NCI-H2196 (cell line): ENCODE data around the gene NEU1.
"Not testable (repeated sequence)": the region's sequence is repeated elsewhere in the genome, so short reads cannot be mapped to it uniquely, and the experiment has no call there.

ENCODE experiments used
- DNase-seq: peaks from one replicate; lab custom pipeline; 2025; ENCODE audit not compliant: unreplicated experiment; lab: John Stamatoyannopoulos, UW

The NEU1 gene

DNA sequence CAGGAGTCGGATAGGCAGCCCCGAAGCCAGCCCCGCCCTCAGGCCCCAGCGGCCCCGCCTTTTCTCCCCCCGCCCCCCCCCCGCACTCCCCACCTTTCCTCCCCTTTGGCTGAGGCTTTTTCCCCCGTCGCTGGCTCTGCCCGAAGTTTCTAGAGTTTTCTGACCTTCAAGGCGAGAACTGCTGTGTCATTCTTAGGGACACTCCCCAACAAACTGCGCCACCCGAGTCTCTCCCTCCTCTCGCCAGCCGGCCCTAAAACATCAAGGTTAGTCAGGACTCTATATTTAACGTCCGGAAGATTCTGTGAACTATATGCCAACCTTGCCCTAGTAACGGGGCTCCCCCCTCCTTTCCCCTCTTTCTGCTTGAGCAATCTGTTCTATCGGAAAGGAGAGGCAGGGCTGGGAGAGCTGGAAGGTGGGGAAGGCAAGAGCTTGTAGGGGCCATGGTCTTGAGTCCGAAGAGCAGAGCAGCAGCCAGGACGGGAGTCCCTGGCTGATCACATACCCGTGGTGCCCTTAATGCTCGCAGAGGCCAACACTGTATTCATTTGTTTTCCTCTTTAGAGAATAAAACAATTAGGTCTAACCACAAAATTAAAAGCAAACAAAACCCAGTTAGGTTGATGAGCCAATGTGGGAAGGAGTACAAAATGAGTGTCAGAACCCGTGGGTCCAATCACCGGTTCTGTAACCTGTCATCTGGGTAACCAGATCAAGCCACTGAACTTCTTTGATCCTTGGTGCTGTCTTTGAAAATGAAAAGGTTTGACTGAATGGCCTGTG, 40.4 kb downstream of the NEU1 start:
- DNase-seq: peak; percentile 66

DNA sequence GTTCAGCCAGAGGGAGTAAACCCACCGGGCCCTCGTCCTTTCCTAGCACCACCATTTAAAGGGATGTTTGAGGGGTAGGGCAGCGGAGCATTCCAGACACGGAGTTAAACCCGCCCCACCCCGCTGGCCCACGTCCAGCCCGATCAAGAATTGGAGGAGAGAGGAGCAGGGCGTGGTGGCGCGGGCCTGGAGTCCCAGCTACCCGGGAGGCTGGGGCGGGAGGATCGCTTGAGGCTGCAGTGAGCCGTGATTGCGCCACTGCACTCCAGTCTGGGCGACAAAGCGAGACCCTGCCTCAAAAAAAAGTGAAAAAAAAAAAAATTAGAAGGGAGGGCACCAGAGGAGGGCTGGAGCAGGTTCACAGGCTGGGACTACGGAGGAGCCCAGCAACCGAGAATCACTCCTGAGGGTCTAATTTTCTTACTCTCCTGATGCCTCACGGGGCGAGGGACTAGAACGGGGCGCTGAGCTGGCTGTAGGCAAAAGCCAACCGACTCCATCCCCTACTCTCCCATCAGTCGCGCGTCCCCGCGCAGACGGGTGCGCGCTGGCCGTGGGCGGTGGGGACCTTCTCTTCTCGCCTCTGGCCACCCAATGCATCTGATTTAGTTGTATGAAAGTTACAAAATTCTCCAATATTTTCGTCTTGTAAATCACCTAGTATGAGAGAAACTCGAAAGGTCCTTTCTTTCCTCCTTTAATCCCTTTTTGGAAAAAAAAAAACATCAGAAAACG, 41.2 kb downstream of the NEU1 start:
- peak; percentile 66 for DNase-seq

DNA sequence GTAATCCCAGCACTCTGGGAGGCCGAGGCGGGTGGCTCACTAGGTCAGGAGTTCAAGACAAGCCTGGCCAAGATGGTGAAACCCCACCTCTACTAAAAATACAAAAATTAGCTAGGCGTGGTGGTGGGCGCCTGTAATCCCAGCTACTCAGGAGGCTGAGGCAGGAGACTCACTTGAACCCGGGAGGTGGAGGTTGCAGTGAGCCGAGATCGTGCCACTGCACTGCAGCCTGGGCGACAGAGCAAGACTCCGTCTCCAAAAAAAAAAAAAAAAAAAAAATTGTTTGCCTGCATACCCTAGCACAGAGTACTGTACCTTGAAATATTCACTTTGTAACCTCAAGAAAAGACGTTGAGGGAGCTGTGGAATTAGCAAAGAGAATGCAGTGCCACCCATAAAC, 42.2 kb downstream of the NEU1 start:
- DNase-seq: not testable (repeated sequence)

DNA sequence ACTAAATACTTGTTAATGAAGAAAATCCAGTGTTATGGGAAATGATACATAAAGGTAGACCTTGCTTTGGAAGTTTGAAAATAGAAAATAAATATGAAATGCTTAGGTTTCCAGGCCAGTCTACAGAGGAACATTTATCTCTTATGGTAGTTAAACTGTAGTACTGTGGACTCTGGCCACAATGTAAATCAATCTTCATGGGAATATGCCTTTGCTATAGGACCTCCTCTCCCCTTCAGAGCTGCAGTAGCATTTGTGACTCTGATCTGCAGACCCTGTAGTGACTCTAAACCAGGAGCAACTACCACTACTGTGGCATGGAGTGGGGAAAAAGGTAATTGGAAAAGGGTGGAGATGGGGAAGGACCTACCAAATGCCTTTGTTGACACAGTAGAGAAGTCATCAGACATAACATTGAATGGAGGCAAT, 42.7 kb downstream of the NEU1 start:
- no peak for DNase-seq

DNA sequence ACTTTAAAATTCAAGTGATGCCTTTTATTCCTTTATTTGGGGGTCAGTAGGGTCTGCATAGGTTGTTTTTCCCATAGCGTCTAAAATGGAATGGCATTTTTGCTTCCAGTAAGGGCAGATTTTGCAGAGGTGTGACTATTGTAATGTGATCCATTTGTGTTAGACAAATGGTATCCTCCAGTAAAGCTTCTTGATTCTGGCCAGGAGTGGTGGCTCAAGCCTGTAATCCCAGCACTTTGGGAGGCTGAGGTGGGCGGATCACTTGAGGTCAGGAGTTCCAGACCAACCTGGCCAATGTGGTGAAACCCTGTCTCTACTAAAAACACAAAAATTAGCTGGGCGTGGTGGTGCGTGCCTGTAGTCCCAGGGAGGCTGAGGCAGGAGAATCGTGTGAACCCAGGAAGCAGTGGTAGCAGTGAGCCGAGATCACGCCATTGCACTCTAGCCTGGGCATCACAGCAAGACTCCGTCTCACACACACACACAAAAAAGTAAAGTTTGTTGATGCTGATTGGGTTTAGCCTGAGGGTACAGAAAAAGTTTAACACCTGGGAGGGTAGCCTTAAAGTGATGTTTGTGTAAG, 44.6 kb downstream of the NEU1 start:
- DNase-seq: not testable (repeated sequence)

DNA sequence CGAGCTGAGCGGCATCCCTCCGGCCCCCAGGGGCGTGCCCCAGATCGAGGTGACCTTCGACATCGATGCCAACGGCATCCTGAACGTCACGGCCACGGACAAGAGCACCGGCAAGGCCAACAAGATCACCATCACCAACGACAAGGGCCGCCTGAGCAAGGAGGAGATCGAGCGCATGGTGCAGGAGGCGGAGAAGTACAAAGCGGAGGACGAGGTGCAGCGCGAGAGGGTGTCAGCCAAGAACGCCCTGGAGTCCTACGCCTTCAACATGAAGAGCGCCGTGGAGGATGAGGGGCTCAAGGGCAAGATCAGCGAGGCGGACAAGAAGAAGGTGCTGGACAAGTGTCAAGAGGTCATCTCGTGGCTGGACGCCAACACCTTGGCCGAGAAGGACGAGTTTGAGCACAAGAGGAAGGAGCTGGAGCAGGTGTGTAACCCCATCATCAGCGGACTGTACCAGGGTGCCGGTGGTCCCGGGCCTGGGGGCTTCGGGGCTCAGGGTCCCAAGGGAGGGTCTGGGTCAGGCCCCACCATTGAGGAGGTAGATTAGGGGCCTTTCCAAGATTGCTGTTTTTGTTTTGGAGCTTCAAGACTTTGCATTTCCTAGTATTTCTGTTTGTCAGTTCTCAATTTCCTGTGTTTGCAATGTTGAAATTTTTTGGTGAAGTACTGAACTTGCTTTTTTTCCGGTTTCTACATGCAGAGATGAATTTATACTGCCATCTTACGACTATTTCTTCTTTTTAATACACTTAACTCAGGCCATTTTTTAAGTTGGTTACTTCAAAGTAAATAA, 45.3 kb downstream of the NEU1 start:
- not testable (repeated sequence) for DNase-seq

DNA sequence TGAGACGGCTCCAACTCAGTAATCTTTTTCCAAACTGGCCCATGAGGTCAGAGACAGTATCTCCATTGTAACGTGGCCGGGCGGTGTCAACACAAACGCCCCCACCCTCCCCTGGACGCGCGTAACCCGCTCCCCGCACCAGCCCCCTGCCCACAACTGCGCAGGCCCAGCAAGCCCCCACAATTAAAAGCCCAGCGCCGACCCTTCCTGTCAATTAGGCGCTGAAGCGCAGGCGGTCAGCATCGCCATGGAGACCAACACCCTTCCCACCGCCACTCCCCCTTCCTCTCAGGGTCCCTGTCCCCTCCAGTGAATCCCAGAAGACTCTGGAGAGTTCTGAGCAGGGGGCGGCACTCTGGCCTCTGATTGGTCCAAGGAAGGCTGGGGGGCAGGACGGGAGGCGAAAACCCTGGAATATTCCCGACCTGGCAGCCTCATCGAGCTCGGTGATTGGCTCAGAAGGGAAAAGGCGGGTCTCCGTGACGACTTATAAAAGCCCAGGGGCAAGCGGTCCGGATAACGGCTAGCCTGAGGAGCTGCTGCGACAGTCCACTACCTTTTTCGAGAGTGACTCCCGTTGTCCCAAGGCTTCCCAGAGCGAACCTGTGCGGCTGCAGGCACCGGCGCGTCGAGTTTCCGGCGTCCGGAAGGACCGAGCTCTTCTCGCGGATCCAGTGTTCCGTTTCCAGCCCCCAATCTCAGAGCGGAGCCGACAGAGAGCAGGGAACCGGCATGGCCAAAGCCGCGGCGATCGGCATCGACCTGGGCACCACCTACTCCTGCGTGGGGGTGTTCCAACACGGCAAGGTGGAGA, 47.4 kb downstream of the NEU1 start, which contains the start of the genes HSPA1A and HSPA1L:
TSS of gene HSPA1A (plus strand) at position 519 of the 814 bp plus-strand sequence. CDS start at position 733, 214 bp downstream.
TSS of gene HSPA1L (minus strand) at position 259 of the 814 bp plus-strand sequence. CDS start 3,311 bp downstream, outside the sequence.
- DNase-seq: peak; percentile 93

DNA sequence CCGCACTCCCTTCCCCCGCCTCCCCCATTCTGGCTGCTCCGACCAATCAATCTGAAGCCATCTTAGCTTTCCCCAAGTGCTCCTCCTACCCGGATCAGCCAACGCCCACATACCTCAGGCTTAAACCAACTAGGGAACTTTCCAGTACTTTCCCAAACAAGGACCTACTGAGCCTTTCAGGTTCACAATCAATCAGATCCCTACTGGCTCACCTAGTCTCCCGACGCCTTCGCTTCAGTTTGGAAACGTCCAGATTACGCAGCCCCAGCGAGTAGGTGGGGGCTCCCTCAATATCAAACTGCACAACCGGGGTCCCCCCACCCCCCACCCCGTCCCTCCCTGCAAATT, 48.0 kb downstream of the NEU1 start:
- peak; percentile 93 for DNase-seq

DNA sequence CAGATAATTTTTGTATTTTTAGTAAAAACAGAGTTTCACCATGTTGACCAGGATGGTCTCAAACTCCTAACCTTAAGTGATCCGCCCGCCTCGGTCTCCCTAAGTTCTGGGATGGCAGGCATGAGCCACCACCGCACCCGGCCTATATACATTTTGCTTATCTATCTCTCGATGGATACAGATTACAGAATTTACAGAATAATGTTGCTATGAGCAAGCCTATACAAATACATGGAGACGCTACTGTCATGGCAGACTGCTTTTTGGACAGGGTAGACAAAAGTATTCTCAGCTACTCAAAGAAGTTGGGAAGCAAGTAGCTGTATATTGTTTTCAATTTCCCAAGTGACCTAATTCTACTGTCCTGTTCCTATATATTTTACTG, 49.2 kb downstream of the NEU1 start:
- DNase-seq: no peak

DNA sequence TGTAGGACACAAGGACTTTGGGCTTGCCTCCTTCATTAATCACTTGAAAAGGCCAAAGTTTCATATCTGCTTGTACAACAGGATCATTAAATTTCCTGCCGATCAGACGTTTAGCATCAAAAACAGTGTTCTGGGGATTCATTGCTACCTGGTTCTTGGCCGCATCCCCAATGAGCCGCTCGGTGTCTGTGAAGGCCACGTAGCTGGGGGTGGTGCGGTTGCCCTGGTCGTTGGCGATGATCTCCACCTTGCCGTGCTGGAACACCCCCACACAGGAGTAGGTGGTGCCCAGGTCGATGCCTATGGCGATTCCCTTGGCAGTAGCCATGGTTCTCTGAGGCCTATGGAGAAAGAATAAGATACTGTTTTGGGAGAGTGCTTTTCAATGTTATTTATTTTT, 51.0 kb downstream of the NEU1 start:
- no peak for DNase-seq

DNA sequence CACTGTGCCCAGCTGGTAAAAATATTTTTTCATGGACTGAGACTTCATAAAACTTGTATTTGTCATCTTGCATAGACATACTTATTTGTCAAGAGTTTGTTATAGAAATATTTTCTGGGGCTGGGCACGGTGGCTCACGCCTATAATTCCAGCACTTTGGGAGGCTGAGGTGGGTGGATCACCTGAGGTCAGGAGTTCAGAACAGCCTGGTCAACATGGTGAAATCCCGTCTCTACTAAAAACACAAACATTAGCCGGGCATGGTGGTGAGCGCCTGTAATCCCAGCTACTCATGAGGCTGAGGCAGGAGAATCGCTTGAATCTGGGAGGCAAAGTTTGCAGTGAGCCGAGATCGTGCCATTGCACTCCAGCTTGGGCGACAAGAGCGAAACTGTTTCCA, 54.0 kb downstream of the NEU1 start:
- not testable (repeated sequence) for DNase-seq
